A549 (cell line): ENCODE results near the gene TCERG1. TPM values are rescaled to one million over a fixed set of nuclear protein-coding genes. Genes with fewer than 3 reads are reported as not detected.

Source experiments
- ATAC-seq, 2 experiments: fragments of 200-7000 bp in 1 of 2; fragments of >200 bp in 1 of 2; cut with Nextera tagmentation in 1 of 2; cut with Tn5 transposase in 1 of 2; 3 replicates each; pipeline versions ENCODE4 v1.8.0 to v1.9.1; 2018 to 2020; ENCODE audit warnings: mild to moderate bottlenecking in 1 of 2, moderate library complexity in 1 of 2
- CTCF ChIA-PET: fragments of 300-600 bp; sonication (Branson Sonifier 250); formaldehyde crosslinking; extraction: SDS; loops from one replicate; lab custom pipeline; 2021; ENCODE audit warnings: antibody characterized with exemption, inconsistent platforms; lab: Yijun Ruan, JAX
- POLR2A ChIA-PET: fragments of 350-600 bp; formaldehyde crosslinking; extraction: SDS; loops from one replicate; lab custom pipeline; 2021; ENCODE audit warnings: antibody characterized with exemption, inconsistent platforms; lab: Yijun Ruan, JAX
- DNase-seq, 2 experiments: peaks; one replicate each; pipeline versions ENCODE4 v3.0.0 to v3.0.0-alpha.2; 2011 to 2016; ENCODE audit warnings: low read depth in 1 of 2, low spot score in 1 of 2
- FAIRE-seq: peaks from 2 replicates; lab custom pipeline; 2011; peaks lifted over from hg19 to GRCh38; lab: Jason Lieb, UNC
- H3K27ac ChIP-seq, 2 experiments: fragments of >200 bp; sonication (Bioruptor Twin); formaldehyde crosslinking; 3 replicates each; pipeline ENCODE4 v1.5.1; 2016 to 2017
- H3K4me1 ChIP-seq: fragments of >200 bp; sonication (Bioruptor Twin); formaldehyde crosslinking; 3 replicates; pipeline ENCODE4 v1.6.1; 2016
- H3K4me2 ChIP-seq: fragments of >200 bp; sonication (Bioruptor Twin); formaldehyde crosslinking; 3 replicates; pipeline ENCODE4 v1.6.1; 2016
- H3K4me3 ChIP-seq: fragments of >200 bp; sonication (Bioruptor Twin); formaldehyde crosslinking; 3 replicates; pipeline ENCODE4 v1.5.1; 2016
- H3K9me3 ChIP-seq: fragments of >200 bp; sonication (Bioruptor Twin); formaldehyde crosslinking; 3 replicates; pipeline ENCODE4 v1.6.1; 2016
- BHLHE40 ChIP-seq: IDR thresholded peaks from 2 replicates; pipeline ENCODE4 v1.6.1; 2012; ENCODE audit warnings: low read depth, low read length, inconsistent platforms
- CBX8 ChIP-seq: fragments of 200-600 bp; sonication (generic); IDR thresholded peaks from 2 replicates; pipeline ENCODE4 v1.6.1; 2016
- CTCF ChIP-seq: fragments of >200 bp; sonication (Bioruptor Twin); formaldehyde crosslinking; IDR thresholded peaks from 3 replicates; pipeline ENCODE4 v1.5.1; 2016
- E2F6 ChIP-seq: IDR thresholded peaks from 2 replicates; pipeline ENCODE4 v1.6.1; 2012; ENCODE audit warnings: low read depth, borderline replicate concordance
- EHMT2 ChIP-seq: fragments of 200-600 bp; sonication (generic); IDR thresholded peaks from 2 replicates; pipeline ENCODE4 v1.6.1; 2016; ENCODE audit warnings: antibody characterized with exemption, low read depth, mild to moderate bottlenecking, moderate library complexity
- ELK1 ChIP-seq: fragments of 150-350 bp; IDR thresholded peaks from 2 replicates; pipeline ENCODE4 v1.6.1; 2014; ENCODE audit warnings: low read depth, mild to moderate bottlenecking, low read length
- EP300 ChIP-seq, 2 experiments: fragments of >200 bp; sonication (Bioruptor Twin); formaldehyde crosslinking; IDR thresholded peaks; 2 replicates in 1 of 2; 3 replicates in 1 of 2; pipeline ENCODE4 v1.6.1; 2016 to 2017
- ESRRA ChIP-seq: fragments of 150-350 bp; IDR thresholded peaks from 2 replicates; pipeline ENCODE4 v1.6.1; 2014; ENCODE audit warnings: mild to moderate bottlenecking, low read length, borderline replicate concordance
- FOSB ChIP-seq: fragments of 250-450 bp; sonication (Bioruptor Pico); IDR thresholded peaks from 2 replicates; pipeline ENCODE4 v1.5.0; 2020; ENCODE audit warnings: mild to moderate bottlenecking, moderate library complexity
- HES2 ChIP-seq: fragments of >200 bp; sonication (Bioruptor Twin); formaldehyde crosslinking; IDR thresholded peaks from 2 replicates; pipeline ENCODE4 v1.6.1; 2016
- HEYL ChIP-seq: fragments of 250-450 bp; sonication (Bioruptor Pico); IDR thresholded peaks from 2 replicates; pipeline ENCODE4 v1.8.0; 2021; ENCODE audit warnings: mild to moderate bottlenecking, moderate library complexity
- HOXB13 ChIP-seq: fragments of 250-450 bp; sonication (Bioruptor Pico); IDR thresholded peaks from 2 replicates; pipeline ENCODE4 v1.5.0; 2020; ENCODE audit warnings: low read depth, mild to moderate bottlenecking, moderate library complexity
- KDM1A ChIP-seq: fragments of 200-600 bp; sonication (generic); IDR thresholded peaks from 2 replicates; pipeline ENCODE4 v1.6.1; 2016; ENCODE audit warnings: low read depth, mild to moderate bottlenecking
- NPAS2 ChIP-seq: fragments of 250-450 bp; sonication (Bioruptor Pico); IDR thresholded peaks from 2 replicates; pipeline ENCODE4 v1.8.0; 2022; ENCODE audit warnings: mild to moderate bottlenecking, moderate library complexity, borderline replicate concordance
- RARB ChIP-seq: fragments of 250-450 bp; sonication (Bioruptor Pico); IDR thresholded peaks from 2 replicates; pipeline ENCODE4 v1.8.0; 2021; ENCODE audit warnings: mild to moderate bottlenecking, moderate library complexity
- RNF2 ChIP-seq: fragments of 200-600 bp; sonication (generic); IDR thresholded peaks from 2 replicates; pipeline ENCODE4 v1.6.1; 2016; ENCODE audit warnings: low read depth, mild to moderate bottlenecking, antibody characterized with exemption, moderate library complexity, borderline replicate concordance
- SMC3 ChIP-seq: fragments of >200 bp; sonication (Bioruptor Twin); formaldehyde crosslinking; IDR thresholded peaks from 3 replicates; pipeline ENCODE4 v1.6.1; 2018; ENCODE audit warnings: inconsistent platforms
- ZC3H11A ChIP-seq: fragments of 450-650 bp; IDR thresholded peaks from 2 replicates; pipeline ENCODE4 v1.6.1; 2014; ENCODE audit warnings: antibody characterized with exemption, mild to moderate bottlenecking
- ZFP36 ChIP-seq: fragments of 450-650 bp; IDR thresholded peaks from 2 replicates; pipeline ENCODE4 v1.6.1; 2014; ENCODE audit warnings: borderline replicate concordance; ENCODE audit not compliant: partially characterized antibody
- ZNF302 ChIP-seq: fragments of 250-450 bp; sonication (Bioruptor Pico); IDR thresholded peaks from 2 replicates; pipeline ENCODE4 v1.9.0; 2021; ENCODE audit warnings: inconsistent platforms, mild to moderate bottlenecking, moderate library complexity
- ZSCAN20 ChIP-seq: fragments of 250-450 bp; sonication (Bioruptor Pico); IDR thresholded peaks from 2 replicates; pipeline ENCODE4 v1.8.0; 2022; ENCODE audit warnings: mild to moderate bottlenecking, moderate library complexity
- WGBS: methylation state at CpG from one replicate; pipeline ENCODE4 v1.1.6; 2017; ENCODE audit errors: missing lambda C conversion rate; 5-methylcytosine and 5-hydroxymethylcytosine counted together
- polyA plus RNA-seq, 4 experiments: library from polyadenylated mRNA; depleted of rRNA in 3 of 4; stranded (reverse); fragments of >200 nt; fragmentation: RNase III in 1 of 4; extraction: RNeasy Plus Mini Kit Qiagen cat#74134 plus additional on column Dnase treatment in 1 of 4; gene quantifications; 2 replicates in 3 of 4; 3 replicates in 1 of 4; pipeline ENCODE4 v1.2.3, GENCODE V29; 2011 to 2017
- TF ChIP-seq, protein P1 (sequence below): IDR thresholded peaks from 2 replicates; pipeline ENCODE4 v1.6.1; 2012

Gene TCERG1
- polyA plus RNA-seq, 2 of the 4 experiments (the other 2 are of a cell fraction): 49.1 to 73.8 TPM

DNA sequence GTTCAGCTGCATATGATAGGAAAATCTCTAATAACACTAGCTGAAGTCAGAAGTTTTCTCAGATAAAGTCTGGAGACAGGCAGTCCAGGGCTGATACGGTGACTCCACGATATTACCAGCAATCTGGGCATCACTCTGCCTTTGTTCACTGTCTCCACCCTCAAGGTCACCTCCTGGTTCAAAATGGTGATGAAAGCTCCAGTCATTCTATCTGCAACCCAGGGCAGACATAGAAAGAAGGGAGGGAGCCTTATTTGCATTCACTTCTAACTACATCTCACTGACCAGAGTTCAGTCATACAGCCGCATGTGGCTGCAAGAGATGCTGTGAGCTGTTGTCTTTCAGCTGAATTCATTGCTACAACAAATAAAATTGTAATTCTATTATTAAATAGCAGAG is 91.3 kb downstream of the TCERG1 start:
- Histone ChIP-seq H3K4me2 (no peak overlapping the region), H3K4me1 (no peaks in the 10 kb centered on the region), H3K9me3 (no peaks in the 10 kb centered on the region)
- TF ChIP-seq CBX8 (no peak), HEYL (CRISPR knock-in tag) (no peak), ZC3H11A (no peak), BHLHE40 (no peak), ESRRA (no peak), EHMT2 (no peak), HES2 (no peak), ELK1 (no peak), NPAS2 (no peak), SMC3 (no peak), ZFP36 (no peak)
- TF ChIP-seq, protein P1, sequence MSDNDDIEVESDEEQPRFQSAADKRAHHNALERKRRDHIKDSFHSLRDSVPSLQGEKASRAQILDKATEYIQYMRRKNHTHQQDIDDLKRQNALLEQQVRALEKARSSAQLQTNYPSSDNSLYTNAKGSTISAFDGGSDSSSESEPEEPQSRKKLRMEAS: no peak
- TF ChIP-seq, all 56 proteins: peak for 0
- no peak for DNase-seq
- 61% methylated on average over 3 of the region's 3 CpGs for WGBS
- no peak overlapping the region for H3K27ac ChIP-seq
- no peak for ATAC-seq
- no peak for FAIRE-seq
- H3K4me3 ChIP-seq: no peak overlapping the region
- ChIA-PET POLR2A (no interaction called here), CTCF (interaction anchor here (0.7 to 6.6 kb wide), 6 partner anchors 10 to 832 kb away, joined by 3 to 121 read pairs (median 4); no protein-coding TSS in a partner anchor)

- CTCF ChIA-PET: interaction anchor here (1.5 to 6.6 kb wide), 4 partner anchors 8 to 648 kb away, joined by 5 to 121 read pairs (median 52); no protein-coding TSS in a partner anchor
- Histone ChIP-seq H3K27ac (no peak overlapping the region), H3K4me2 (no peak overlapping the region), H3K4me3 (no peak overlapping the region), H3K9me3 (no peaks in the 10 kb centered on the region), H3K4me1 (no peaks in the 10 kb centered on the region)
- no peak for TF ChIP-seq HOXB13 (CRISPR knock-in tag)
- TF ChIP-seq CTCF: no peak
- no peak for TF ChIP-seq ZNF302 (CRISPR knock-in tag)
- TF ChIP-seq KDM1A: no peak
- TF ChIP-seq FOSB (CRISPR knock-in tag): no peak
- WGBS: 71% methylated on average over 4 of the region's 4 CpGs
- ATAC-seq: no peak
- POLR2A ChIA-PET: no interaction called here
- DNase-seq: no peak
- FAIRE-seq: no peak
These were observed 92.8 kb downstream of the TCERG1 start for GRCh38 chr5:146539973-146540372.

DNA sequence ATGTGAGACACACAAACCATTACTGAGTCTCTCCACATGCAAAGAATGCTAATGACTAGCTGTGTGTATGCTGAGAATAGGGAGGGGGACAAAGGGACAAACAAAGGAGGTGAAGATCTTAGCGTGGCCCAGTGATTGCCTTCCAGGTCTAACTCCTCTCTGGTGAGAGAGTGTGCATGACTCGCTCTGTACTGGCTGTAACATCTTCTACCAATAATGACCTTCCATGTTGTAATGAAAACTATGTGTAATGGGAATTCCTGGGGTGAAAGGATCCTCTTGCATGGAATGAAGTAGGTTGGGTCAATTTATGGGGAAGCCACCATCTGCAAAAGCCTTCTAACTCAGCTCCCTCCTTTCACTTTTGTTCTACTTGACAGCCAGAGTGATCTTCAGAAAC is 93.3 kb downstream of the TCERG1 start:
- no peak for ATAC-seq
- CTCF ChIA-PET: interaction anchor here (1.2 to 6.6 kb wide), 5 partner anchors 8 to 648 kb away, joined by 3 to 121 read pairs (median 50); no protein-coding TSS in a partner anchor
- Histone ChIP-seq H3K4me3 (no peak overlapping the region), H3K4me1 (no peaks in the 10 kb centered on the region), H3K4me2 (no peak overlapping the region), H3K27ac (no peak overlapping the region), H3K9me3 (no peaks in the 10 kb centered on the region)
- no peak for DNase-seq
- 53% methylated on average over 2 of the region's 2 CpGs for WGBS
- POLR2A ChIA-PET: no interaction called here
- no peak for FAIRE-seq
- TF ChIP-seq HOXB13 (CRISPR knock-in tag): no peak
- no peak for TF ChIP-seq EP300 (IDR thresholded peaks at IDR 0.05)
- no peak for TF ChIP-seq E2F6
- no peak for TF ChIP-seq RARB (CRISPR knock-in tag)
- no peak for TF ChIP-seq RNF2
- TF ChIP-seq ZSCAN20 (CRISPR knock-in tag): no peak
